C4-2B (cell line): Measurements from ENCODE around the gene DTD2.
A peak's percentile ranks its signal among the peaks of the same experiment; 100 is the strongest.

Source experiments
- CTCF ChIP-seq: fragments of 450-650 bp; conservative IDR thresholded peaks from 2 replicates; pipeline ENCODE4 v1.5.1; 2017; ENCODE audit warnings: mild to moderate bottlenecking
- ZFX ChIP-seq: fragments of 450-650 bp; IDR thresholded peaks from 2 replicates; pipeline ENCODE4 v1.6.1; 2017

GRCh38 chr14:31449971-31450610 lies 7.2 kb downstream of the DTD2 start:
- TF ChIP-seq CTCF (peak; percentile 84), ZFX (no peak)
